Measurements from ENCODE around the gene STK32C. TPM values are rescaled to one million over a fixed set of nuclear protein-coding genes. Genes with fewer than 3 reads are reported as not detected.

Gene STK32C
- total RNA-seq, 1 experiment from 2014 or later: 16.5 TPM

DNA sequence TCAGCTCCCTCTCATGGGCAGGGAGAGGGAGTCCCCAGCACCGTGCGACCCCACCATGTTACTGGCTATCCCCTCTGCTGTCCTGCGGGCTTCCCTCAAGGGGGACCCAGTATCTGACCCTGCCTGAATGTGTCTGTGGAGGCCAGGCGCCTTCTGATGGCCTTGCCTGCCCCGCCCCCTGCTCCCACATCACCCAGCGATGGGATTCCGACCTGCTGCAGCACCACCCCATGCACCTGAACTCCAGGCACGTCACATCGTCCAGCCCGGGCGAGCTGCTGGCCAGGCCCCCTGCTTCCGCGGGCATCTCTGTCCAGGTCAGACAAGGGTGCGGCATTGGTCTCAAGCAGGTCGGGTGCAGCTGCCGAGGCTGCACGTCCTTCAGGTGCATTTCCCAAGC is 43.2 kb upstream of the STK32C start:
- Histone ChIP-seq H3K4me3 (ENCODE audit: low read depth, low read length, poor library complexity, severe bottlenecking) (no peak overlapping the region), H3K9me3 (ENCODE audit: low read depth, low read length, poor library complexity, severe bottlenecking) (no peaks in the 10 kb centered on the region), H3K27ac (ENCODE audit: low read depth, low read length, poor library complexity, severe bottlenecking) (no peak overlapping the region), H3K36me3 (ENCODE audit: insufficient read depth, low read length, poor library complexity, severe bottlenecking) (no peaks in the 10 kb centered on the region), H3K4me1 (ENCODE audit: insufficient read depth, low read length, poor library complexity, severe bottlenecking) (no peaks in the 10 kb centered on the region), H3K27me3 (replicated peaks; ENCODE audit: insufficient read depth, low read depth, low read length, poor library complexity) (no peaks in the 10 kb centered on the region)
- intact Hi-C loops (cut with micrococcal nuclease; ENCODE audit: unreplicated experiment): no loop called here
- ChIA-PET POLR2A (ENCODE audit: low non-redundant PET) (no interaction called here), CTCF (no interaction called here)
- DNase-seq (ENCODE audit: low spot score): no peak
- TF ChIP-seq EZH2 (IDR thresholded peaks at IDR 0.05; ENCODE audit: borderline replicate concordance, low read depth, low read length, poor library complexity, severe bottlenecking): no peak
- no peak for TF ChIP-seq CTCF (conservative IDR thresholded peaks at IDR 0.05; ENCODE audit: low read depth, low read length)
- no TSS peak for BruUV-seq (replicated peaks)

DNA sequence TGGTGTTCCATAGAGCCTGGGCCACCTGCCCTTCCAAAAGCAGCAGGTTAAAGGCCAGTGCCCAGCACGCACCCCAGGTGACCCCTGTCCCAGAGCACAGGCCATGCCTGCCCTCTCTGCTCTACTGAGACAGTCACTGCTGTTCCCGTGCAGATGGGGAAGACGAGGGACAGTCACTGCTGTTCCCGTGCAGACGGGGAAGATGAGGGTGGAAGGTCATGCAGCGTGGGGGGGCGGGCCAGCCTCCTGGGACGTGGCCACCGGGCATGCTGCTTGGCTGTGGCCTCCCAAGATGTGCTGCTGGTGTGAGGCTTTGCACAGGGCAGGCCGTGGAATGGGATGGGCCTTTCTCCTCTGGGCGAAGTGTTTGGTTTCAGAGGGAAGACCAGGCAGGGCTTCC is 42.6 kb upstream of the STK32C start:
- no peaks in the 10 kb centered on the region for H3K36me3 ChIP-seq (ENCODE audit: insufficient read depth, low read length, poor library complexity, severe bottlenecking)
- no peak overlapping the region for H3K4me3 ChIP-seq (ENCODE audit: low read depth, low read length, poor library complexity, severe bottlenecking)
- CTCF ChIA-PET: no interaction called here
- no peak for DNase-seq (ENCODE audit: low spot score)
- POLR2A ChIA-PET (ENCODE audit: low non-redundant PET): no interaction called here
- no peaks in the 10 kb centered on the region for H3K27me3 ChIP-seq (replicated peaks; ENCODE audit: insufficient read depth, low read depth, low read length, poor library complexity)
- no peak for TF ChIP-seq EZH2 (IDR thresholded peaks at IDR 0.05; ENCODE audit: borderline replicate concordance, low read depth, low read length, poor library complexity, severe bottlenecking)
- TF ChIP-seq CTCF (conservative IDR thresholded peaks at IDR 0.05; ENCODE audit: low read depth, low read length): no peak
- H3K4me1 ChIP-seq (ENCODE audit: insufficient read depth, low read length, poor library complexity, severe bottlenecking): no peaks in the 10 kb centered on the region
- H3K27ac ChIP-seq (ENCODE audit: low read depth, low read length, poor library complexity, severe bottlenecking): no peak overlapping the region
- intact Hi-C loops (cut with micrococcal nuclease; ENCODE audit: unreplicated experiment): no loop called here
- no TSS peak for BruUV-seq (replicated peaks)
- H3K9me3 ChIP-seq (ENCODE audit: low read depth, low read length, poor library complexity, severe bottlenecking): no peaks in the 10 kb centered on the region

- Histone ChIP-seq H3K27ac (ENCODE audit: low read depth, low read length, poor library complexity, severe bottlenecking) (no peak overlapping the region), H3K4me3 (ENCODE audit: low read depth, low read length, poor library complexity, severe bottlenecking) (no peak overlapping the region), H3K4me1 (ENCODE audit: insufficient read depth, low read length, poor library complexity, severe bottlenecking) (no peaks in the 10 kb centered on the region), H3K27me3 (replicated peaks; ENCODE audit: insufficient read depth, low read depth, low read length, poor library complexity) (no peaks in the 10 kb centered on the region), H3K9me3 (ENCODE audit: low read depth, low read length, poor library complexity, severe bottlenecking) (no peaks in the 10 kb centered on the region), H3K36me3 (ENCODE audit: insufficient read depth, low read length, poor library complexity, severe bottlenecking) (no peaks in the 10 kb centered on the region)
- no peak for DNase-seq (ENCODE audit: low spot score)
- CTCF ChIA-PET: no interaction called here
- intact Hi-C loops (cut with micrococcal nuclease; ENCODE audit: unreplicated experiment): no loop called here
- TF ChIP-seq CTCF (conservative IDR thresholded peaks at IDR 0.05; ENCODE audit: low read depth, low read length): no peak
- no peak for TF ChIP-seq EZH2 (IDR thresholded peaks at IDR 0.05; ENCODE audit: borderline replicate concordance, low read depth, low read length, poor library complexity, severe bottlenecking)
- BruUV-seq (replicated peaks): no TSS peak
- POLR2A ChIA-PET (ENCODE audit: low non-redundant PET): no interaction called here
Observed at GRCh38 chr10:132349766-132350165, 42.0 kb upstream of the STK32C start.

Data from A673 (cell line).